A673 (cell line): ENCODE measurements around the gene NLRP14. TPM values are rescaled to one million over a fixed set of nuclear protein-coding genes. Genes with fewer than 3 reads are reported as not detected.

Experiments
- BruUV-seq: library from RNA; stranded (reverse); fragments of 400-500 nt; replicated peaks from 2 replicates; lab custom pipeline; 2021; lab: Mats Ljungman, UMichigan
- CTCF ChIA-PET: fragments of 300-600 bp; sonication (Branson Sonifier 250); formaldehyde crosslinking; loops from one replicate; lab custom pipeline; 2022; ENCODE audit warnings: antibody characterized with exemption; lab: Charles Lee
- POLR2A ChIA-PET: fragments of 300-600 bp; sonication (Branson Sonifier 250); formaldehyde crosslinking; loops from one replicate; lab custom pipeline; 2022; ENCODE audit warnings: antibody characterized with exemption; ENCODE audit not compliant: low non-redundant PET; lab: Charles Lee
- DNase-seq: peaks from one replicate; pipeline ENCODE4 v3.0.0-alpha.2; 2015; ENCODE audit warnings: low spot score
- H3K27ac ChIP-seq: fragments of 200-600 bp; sonication (generic); 2 replicates; pipeline ENCODE4 v1.5.1; 2016; ENCODE audit warnings: mixed run types, low read depth, mild to moderate bottlenecking, mixed read lengths, antibody characterized with exemption, low read length; ENCODE audit not compliant: poor library complexity, severe bottlenecking
- H3K27me3 ChIP-seq: fragments of 200-600 bp; sonication (generic); replicated peaks from 2 replicates; pipeline ENCODE4 v1.6.1; 2017; ENCODE audit warnings: mixed run types, low read depth, mild to moderate bottlenecking, mixed read lengths, antibody characterized with exemption, low read length; ENCODE audit not compliant: insufficient read depth, poor library complexity
- H3K36me3 ChIP-seq: fragments of 200-600 bp; sonication (generic); 2 replicates; pipeline ENCODE4 v1.6.1; 2016; ENCODE audit warnings: mixed run types, mild to moderate bottlenecking, mixed read lengths, antibody characterized with exemption, low read length; ENCODE audit not compliant: insufficient read depth, poor library complexity, severe bottlenecking
- H3K4me1 ChIP-seq: fragments of 200-600 bp; sonication (generic); 2 replicates; pipeline ENCODE4 v1.6.1; 2017; ENCODE audit warnings: mixed run types, mild to moderate bottlenecking, mixed read lengths, antibody characterized with exemption, low read length; ENCODE audit not compliant: insufficient read depth, poor library complexity, severe bottlenecking
- H3K4me3 ChIP-seq: fragments of 200-600 bp; sonication (generic); 2 replicates; pipeline ENCODE4 v1.5.1; 2016; ENCODE audit warnings: low read depth, mixed run types, mild to moderate bottlenecking, mixed read lengths, low read length; ENCODE audit not compliant: poor library complexity, severe bottlenecking
- H3K9me3 ChIP-seq: fragments of 200-600 bp; sonication (generic); 2 replicates; pipeline ENCODE4 v1.6.1; 2016; ENCODE audit warnings: mixed run types, low read depth, mild to moderate bottlenecking, mixed read lengths, antibody characterized with exemption, low read length; ENCODE audit not compliant: poor library complexity, severe bottlenecking
- EZH2 ChIP-seq: fragments of 200-600 bp; sonication (generic); IDR thresholded peaks from 2 replicates; pipeline ENCODE4 v1.6.1; 2017; ENCODE audit warnings: borderline replicate concordance, low read depth, mild to moderate bottlenecking, mixed read lengths, antibody characterized with exemption, low read length; ENCODE audit not compliant: poor library complexity, severe bottlenecking
- intact Hi-C: fragments of 100-400 bp; cut with micrococcal nuclease; formaldehyde crosslinking; loops from one replicate; pipeline ENCODE4 v1.10.0; 2022; ENCODE audit not compliant: unreplicated experiment
- total RNA-seq: library from RNA; stranded (reverse); gene quantifications from 2 replicates; pipeline ENCODE4 v1.2.3, GENCODE V29; 2021
- TF ChIP-seq, protein P1 (sequence below): fragments of 300-800, 200-600 bp; sonication (generic); conservative IDR thresholded peaks from 2 replicates; pipeline ENCODE4 v1.5.1; 2017; ENCODE audit warnings: low read depth, mild to moderate bottlenecking, antibody characterized with exemption, low read length, moderate library complexity, mixed read lengths

The NLRP14 gene
- total RNA-seq, 1 experiment from 2014 or later, result not detected

DNA sequence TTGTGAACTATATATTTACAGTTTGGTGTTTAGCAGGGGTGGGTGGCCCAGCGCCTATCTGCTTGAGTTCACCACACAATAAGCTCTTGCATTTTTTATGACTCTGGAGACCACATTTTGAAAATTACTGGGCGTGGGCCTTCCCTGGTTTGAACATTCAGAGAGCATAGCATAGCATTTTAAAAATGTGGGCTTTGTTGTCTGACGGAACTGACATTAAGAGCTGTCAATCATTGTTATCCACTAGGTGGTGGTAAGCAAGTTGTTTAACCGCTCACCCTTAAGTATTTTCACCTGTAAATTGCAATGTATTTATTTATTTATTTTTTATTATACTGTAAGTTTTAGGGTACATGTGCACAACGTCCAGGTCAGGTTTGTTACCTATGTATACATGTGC, 1.0 kb downstream of the NLRP14 start:
- intact Hi-C loops, result no loop called here
- Histone ChIP-seq H3K27me3 (peaks cover 23% of the 10 kb centered on the region), H3K36me3 (no peaks in the 10 kb centered on the region), H3K27ac (no peak overlapping the region), H3K4me3 (no peak overlapping the region), H3K4me1 (peaks cover 3% of the 10 kb centered on the region), H3K9me3 (no peaks in the 10 kb centered on the region)
- CTCF ChIA-PET, result no interaction called here
- TF ChIP-seq, protein P1, sequence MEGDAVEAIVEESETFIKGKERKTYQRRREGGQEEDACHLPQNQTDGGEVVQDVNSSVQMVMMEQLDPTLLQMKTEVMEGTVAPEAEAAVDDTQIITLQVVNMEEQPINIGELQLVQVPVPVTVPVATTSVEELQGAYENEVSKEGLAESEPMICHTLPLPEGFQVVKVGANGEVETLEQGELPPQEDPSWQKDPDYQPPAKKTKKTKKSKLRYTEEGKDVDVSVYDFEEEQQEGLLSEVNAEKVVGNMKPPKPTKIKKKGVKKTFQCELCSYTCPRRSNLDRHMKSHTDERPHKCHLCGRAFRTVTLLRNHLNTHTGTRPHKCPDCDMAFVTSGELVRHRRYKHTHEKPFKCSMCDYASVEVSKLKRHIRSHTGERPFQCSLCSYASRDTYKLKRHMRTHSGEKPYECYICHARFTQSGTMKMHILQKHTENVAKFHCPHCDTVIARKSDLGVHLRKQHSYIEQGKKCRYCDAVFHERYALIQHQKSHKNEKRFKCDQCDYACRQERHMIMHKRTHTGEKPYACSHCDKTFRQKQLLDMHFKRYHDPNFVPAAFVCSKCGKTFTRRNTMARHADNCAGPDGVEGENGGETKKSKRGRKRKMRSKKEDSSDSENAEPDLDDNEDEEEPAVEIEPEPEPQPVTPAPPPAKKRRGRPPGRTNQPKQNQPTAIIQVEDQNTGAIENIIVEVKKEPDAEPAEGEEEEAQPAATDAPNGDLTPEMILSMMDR, result no peak
- no peak for TF ChIP-seq EZH2
- DNase-seq, result no peak
- POLR2A ChIA-PET, result no interaction called here
- BruUV-seq, result no TSS peak

DNA sequence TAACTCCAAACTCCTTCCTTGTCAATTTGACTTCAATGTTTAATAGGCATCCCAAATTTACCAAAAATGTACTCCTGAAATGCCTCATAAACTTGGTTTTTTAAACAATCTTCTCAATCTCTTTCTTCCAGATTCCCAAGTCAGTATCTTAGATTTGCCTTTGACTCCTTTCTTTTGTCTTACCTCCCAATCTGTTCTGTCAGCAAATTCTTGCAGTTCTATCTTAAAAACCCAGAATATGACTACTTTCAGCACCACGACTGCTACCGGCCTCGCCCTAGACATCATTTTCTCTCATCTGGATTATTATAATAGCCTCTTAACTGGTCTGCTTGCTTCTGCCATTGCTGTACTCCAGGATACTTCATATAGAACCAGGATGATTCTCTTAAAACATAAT, 7.9 kb downstream of the NLRP14 start:
- intact Hi-C loops, result no loop called here
- DNase-seq, result no peak
- Histone ChIP-seq H3K4me1 (no peaks in the 10 kb centered on the region), H3K9me3 (no peaks in the 10 kb centered on the region), H3K27ac (no peak overlapping the region), H3K36me3 (no peaks in the 10 kb centered on the region), H3K27me3 (no peaks in the 10 kb centered on the region), H3K4me3 (no peak overlapping the region)
- CTCF ChIA-PET, result no interaction called here
- BruUV-seq, result no TSS peak
- POLR2A ChIA-PET, result no interaction called here
- TF ChIP-seq, protein P1, result no peak
- TF ChIP-seq EZH2, result no peak

DNA sequence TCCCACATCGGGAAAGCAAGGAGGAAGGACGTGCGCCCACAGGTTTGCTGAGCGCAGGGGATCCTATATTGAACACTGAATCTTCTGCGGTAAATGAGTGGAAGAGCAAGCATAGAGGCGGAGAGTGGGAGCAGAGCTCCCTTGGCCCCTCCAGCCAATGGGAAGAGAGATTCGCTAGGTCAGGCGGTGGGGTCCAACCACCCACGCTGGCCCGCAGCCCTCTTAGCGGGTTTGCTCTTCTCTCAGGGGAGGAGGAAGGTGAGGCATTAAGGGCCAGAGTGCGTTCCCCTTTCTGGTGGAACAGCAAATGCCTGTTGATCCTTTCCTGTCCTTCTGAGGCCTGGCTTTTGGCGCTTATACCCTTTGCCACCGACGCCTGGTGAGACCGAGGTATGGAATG, 10.6 kb downstream of the NLRP14 start:
- ChIA-PET POLR2A (no interaction called here), CTCF (no interaction called here)
- H3K4me3 ChIP-seq, result no peak overlapping the region
- intact Hi-C loops, result no loop called here
- H3K27me3 ChIP-seq, result no peaks in the 10 kb centered on the region
- no peak overlapping the region for H3K27ac ChIP-seq
- DNase-seq, result no peak
- H3K36me3 ChIP-seq, result no peaks in the 10 kb centered on the region
- TF ChIP-seq, protein P1, result no peak
- no peak for TF ChIP-seq EZH2
- no peaks in the 10 kb centered on the region for H3K9me3 ChIP-seq
- no peaks in the 10 kb centered on the region for H3K4me1 ChIP-seq
- no TSS peak for BruUV-seq
